Type B pancreatic cell (in vitro differentiated cells): Measurements from ENCODE around the gene MAB21L4. TPM values are rescaled to one million over a fixed set of nuclear protein-coding genes. Genes with fewer than 3 reads are reported as not detected.
A peak's percentile ranks its signal among the peaks of the same experiment; 100 is the strongest.

ENCODE experiments used
- DNase-seq: peaks from one replicate; pipeline ENCODE4 v3.0.0; 2021; ENCODE audit warnings: mixed read lengths; ENCODE audit not compliant: unreplicated experiment; ENCODE audit errors: extremely low spot score
- H3K27ac Mint-ChIP-seq: 2 replicates; pipeline ENCODE4 v1.8.0; 2021; ENCODE audit warnings: mild to moderate bottlenecking, mixed read lengths
- H3K27me3 Mint-ChIP-seq: 2 replicates; pipeline ENCODE4 v1.8.0; 2021; ENCODE audit warnings: mixed read lengths
- H3K36me3 Mint-ChIP-seq: 2 replicates; pipeline ENCODE4 v1.8.0; 2021; ENCODE audit warnings: mixed read lengths
- H3K4me1 Mint-ChIP-seq: one replicate; pipeline ENCODE4 v1.8.0; 2021; ENCODE audit warnings: mixed read lengths; ENCODE audit not compliant: unreplicated experiment
- H3K4me3 Mint-ChIP-seq: 2 replicates; pipeline ENCODE4 v1.8.0; 2021; ENCODE audit warnings: mild to moderate bottlenecking, mixed read lengths
- H3K9me3 Mint-ChIP-seq: 2 replicates; pipeline ENCODE4 v1.8.0; 2021; ENCODE audit warnings: mixed read lengths
- CTCF ChIP-seq: fragments of 200-600 bp; sonication (generic); conservative IDR thresholded peaks from 2 replicates; pipeline ENCODE4 v1.5.0; 2021; ENCODE audit warnings: antibody characterized with exemption, mild to moderate bottlenecking
- total RNA-seq: library from RNA; stranded (reverse); gene quantifications from 2 replicates; pipeline ENCODE4 v1.2.1, GENCODE V29; 2021; ENCODE audit warnings: low replicate concordance

MAB21L4 gene
- total RNA-seq, 1 donor from 2014 or later, result 62.0 TPM

GRCh38 chr2:240930096-240930630 lies 34.2 kb upstream of the MAB21L4 start:
- DNase-seq, result no peak
- no peaks in the 10 kb centered on the region for H3K9me3 Mint-ChIP-seq
- no peaks in the 10 kb centered on the region for H3K36me3 Mint-ChIP-seq
- H3K4me3 Mint-ChIP-seq, result no peak overlapping the region
- no peaks in the 10 kb centered on the region for H3K27me3 Mint-ChIP-seq
- no peak overlapping the region for H3K27ac Mint-ChIP-seq
- peaks cover 15% of the 10 kb centered on the region for H3K4me1 Mint-ChIP-seq
- TF ChIP-seq CTCF, result no peak

- no peaks in the 10 kb centered on the region for H3K9me3 Mint-ChIP-seq
- no peak for DNase-seq
- no peak for TF ChIP-seq CTCF
- no peak overlapping the region for H3K27ac Mint-ChIP-seq
- H3K36me3 Mint-ChIP-seq, result no peaks in the 10 kb centered on the region
- H3K4me3 Mint-ChIP-seq, result no peak overlapping the region
- H3K27me3 Mint-ChIP-seq, result no peaks in the 10 kb centered on the region
- H3K4me1 Mint-ChIP-seq, result peaks cover 15% of the 10 kb centered on the region
Measured at GRCh38 chr2:240929364-240930095, 33.6 kb upstream of the MAB21L4 start.

GRCh38 chr2:240928476-240929363 lies 32.8 kb upstream of the MAB21L4 start:
- no peak for DNase-seq
- Mint-ChIP-seq H3K36me3 (no peaks in the 10 kb centered on the region), H3K4me3 (no peak overlapping the region), H3K4me1 (peaks cover 15% of the 10 kb centered on the region), H3K27ac (no peak overlapping the region), H3K27me3 (no peaks in the 10 kb centered on the region), H3K9me3 (no peaks in the 10 kb centered on the region)
- no peak for TF ChIP-seq CTCF

- H3K27ac Mint-ChIP-seq, result peak overlapping the region; percentile 11
- TF ChIP-seq CTCF, result no peak
- H3K36me3 Mint-ChIP-seq, result no peaks in the 10 kb centered on the region
- DNase-seq, result no peak
- H3K4me1 Mint-ChIP-seq, result peaks cover 15% of the 10 kb centered on the region
- H3K4me3 Mint-ChIP-seq, result no peak overlapping the region
- H3K9me3 Mint-ChIP-seq, result no peaks in the 10 kb centered on the region
- no peaks in the 10 kb centered on the region for H3K27me3 Mint-ChIP-seq
Measured at GRCh38 chr2:240927390-240927781, 31.4 kb upstream of the MAB21L4 start.

GRCh38 chr2:240926516-240927389 lies 30.8 kb upstream of the MAB21L4 start:
- no peaks in the 10 kb centered on the region for H3K9me3 Mint-ChIP-seq
- TF ChIP-seq CTCF, result no peak
- peaks cover 15% of the 10 kb centered on the region for H3K4me1 Mint-ChIP-seq
- peak overlapping the region; percentile 11 for H3K27ac Mint-ChIP-seq
- no peaks in the 10 kb centered on the region for H3K36me3 Mint-ChIP-seq
- no peak overlapping the region for H3K4me3 Mint-ChIP-seq
- DNase-seq, result no peak
- no peaks in the 10 kb centered on the region for H3K27me3 Mint-ChIP-seq
